GM20431 (cell line): ENCODE results near the gene GRAMD2A.

Source experiments
- in situ Hi-C: fragments of 300-500 bp; cut with MseI, MboI; formaldehyde crosslinking; loops from one replicate; pipeline ENCODE4 v1.15.0; 2020; ENCODE audit warnings: low sequenced_read_pairs; ENCODE audit not compliant: unreplicated experiment

Gene GRAMD2A

DNA sequence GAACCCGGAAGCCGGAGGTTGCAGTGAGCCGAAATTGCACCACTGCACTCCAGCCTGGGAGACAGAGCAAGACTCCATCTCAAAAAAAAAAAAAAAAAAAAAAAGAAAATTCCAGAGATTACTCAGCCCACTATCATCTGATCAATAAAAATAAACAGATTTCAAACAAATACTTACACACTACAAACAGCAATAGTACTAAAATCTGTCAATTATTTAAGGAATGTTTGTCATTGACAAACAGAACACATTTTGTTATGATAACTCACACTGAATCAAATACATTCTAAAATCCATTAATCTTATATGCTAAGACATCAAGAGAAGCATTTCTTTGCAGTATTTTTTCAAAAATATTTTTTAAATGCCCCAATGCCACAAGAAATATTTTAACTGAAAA is 87.2 kb downstream of the GRAMD2A start:
- in situ Hi-C loops: no loop called here
